GM23338 (cell line): ENCODE results near the gene IMMP2L. TPM values are rescaled to one million over a fixed set of nuclear protein-coding genes. Genes with fewer than 3 reads are reported as not detected.

ENCODE experiments used
- ATAC-seq: fragments of 200-7000 bp; cut with Tn5 transposase; 3 replicates; pipeline ENCODE4 v1.9.1; 2020
- DNase-seq: peaks from one replicate; pipeline ENCODE4 v3.0.0-alpha.2; 2015; ENCODE audit warnings: low spot score
- H2AFZ ChIP-seq: fragments of 200-600 bp; sonication (generic); 2 replicates; pipeline ENCODE4 v1.8.0; 2016; ENCODE audit warnings: antibody characterized with exemption, mild to moderate bottlenecking, moderate library complexity
- H3F3A ChIP-seq: fragments of 200-600 bp; sonication (generic); replicated peaks from 2 replicates; pipeline ENCODE4 v1.8.0; 2017; ENCODE audit warnings: antibody characterized with exemption, mixed run types, low read depth
- H3K27ac ChIP-seq: fragments of 200-600 bp; sonication (generic); 2 replicates; pipeline ENCODE4 v1.6.1; 2016; ENCODE audit warnings: low read depth
- H3K27me3 ChIP-seq: fragments of 200-600 bp; sonication (generic); 2 replicates; pipeline ENCODE4 v1.8.0; 2016; ENCODE audit warnings: mild to moderate bottlenecking, mixed run types, moderate library complexity; ENCODE audit not compliant: insufficient read depth
- H3K36me3 ChIP-seq: fragments of 200-600 bp; sonication (generic); 2 replicates; pipeline ENCODE4 v1.8.0; 2016; ENCODE audit warnings: mild to moderate bottlenecking; ENCODE audit not compliant: insufficient read depth
- H3K4me1 ChIP-seq: fragments of 200-600 bp; sonication (generic); 2 replicates; pipeline ENCODE4 v1.8.0; 2016; ENCODE audit warnings: mild to moderate bottlenecking, moderate library complexity; ENCODE audit not compliant: insufficient read depth
- H3K4me2 ChIP-seq: fragments of 200-600 bp; sonication (generic); 2 replicates; pipeline ENCODE4 v1.7.1; 2017; ENCODE audit warnings: mixed run types
- H3K4me3 ChIP-seq: fragments of 200-600 bp; sonication (generic); 2 replicates; pipeline ENCODE4 v1.6.1; 2016; ENCODE audit warnings: mixed run types
- H3K79me2 ChIP-seq: fragments of 200-600 bp; sonication (generic); replicated peaks from 2 replicates; pipeline ENCODE4 v1.8.0; 2017; ENCODE audit warnings: mild to moderate bottlenecking; ENCODE audit not compliant: insufficient read depth
- H3K9me2 ChIP-seq: fragments of 200-600 bp; sonication (generic); 2 replicates; pipeline ENCODE4 v1.8.0; 2017; ENCODE audit not compliant: insufficient read depth
- H4K20me1 ChIP-seq: fragments of 200-600 bp; sonication (generic); replicated peaks from 2 replicates; pipeline ENCODE4 v1.8.0; 2017; ENCODE audit warnings: mild to moderate bottlenecking; ENCODE audit not compliant: insufficient read depth
- H3K27ac Mint-ChIP-seq: 2 replicates; pipeline ENCODE4 v1.8.0; 2020; ENCODE audit warnings: inconsistent platforms, mild to moderate bottlenecking, moderate library complexity, mixed read lengths
- H3K27me3 Mint-ChIP-seq: 3 replicates; pipeline ENCODE4 v1.8.0; 2022; ENCODE audit warnings: low read depth, mild to moderate bottlenecking, moderate library complexity, mixed read lengths, inconsistent platforms; ENCODE audit not compliant: insufficient read depth, poor library complexity
- H3K36me3 Mint-ChIP-seq: 3 replicates; pipeline ENCODE4 v1.8.0; 2021; ENCODE audit warnings: low read depth, mild to moderate bottlenecking, inconsistent platforms, moderate library complexity, mixed read lengths
- H3K4me1 Mint-ChIP-seq: 3 replicates; pipeline ENCODE4 v1.8.0; 2020; ENCODE audit warnings: mild to moderate bottlenecking, inconsistent platforms, mixed read lengths
- H3K4me3 Mint-ChIP-seq: 3 replicates; pipeline ENCODE4 v1.8.0; 2021; ENCODE audit warnings: moderate library complexity, mild to moderate bottlenecking, inconsistent platforms, mixed read lengths
- H3K9me3 Mint-ChIP-seq: 3 replicates; pipeline ENCODE4 v1.8.0; 2020; ENCODE audit warnings: moderate library complexity, mild to moderate bottlenecking, inconsistent platforms, mixed read lengths
- CREB1 ChIP-seq: fragments of 250-450 bp; sonication (Bioruptor Pico); IDR thresholded peaks from 2 replicates; pipeline ENCODE4 v1.5.0; 2020; ENCODE audit warnings: low read depth, mild to moderate bottlenecking, moderate library complexity
- CTCF ChIP-seq, 2 experiments: fragments of 200-600 bp in 1 of 2; sonication (generic) in 1 of 2; conservative IDR thresholded peaks; 2 replicates each; pipeline versions ENCODE4 v1.5.1 to v1.6.1; 2016 to 2017; ENCODE audit warnings: antibody characterized with exemption in 2 of 2, low read depth in 2 of 2, mild to moderate bottlenecking in 2 of 2, moderate library complexity in 1 of 2
- ETS1 ChIP-seq: IDR thresholded peaks from 2 replicates; pipeline ENCODE4 v1.6.1; 2016; ENCODE audit warnings: antibody characterized with exemption
- EZH2phosphoT487 ChIP-seq: fragments of 200-600 bp; sonication (generic); IDR thresholded peaks from one replicate; pipeline ENCODE4 v1.8.1; 2018; ENCODE audit warnings: antibody characterized with exemption; ENCODE audit not compliant: unreplicated experiment
- JUNB ChIP-seq: IDR thresholded peaks from one replicate; pipeline ENCODE4 v1.6.1; 2016; ENCODE audit warnings: antibody characterized with exemption; ENCODE audit not compliant: unreplicated experiment
- POLR2AphosphoS5 ChIP-seq: IDR thresholded peaks from 2 replicates; pipeline ENCODE4 v1.6.1; 2016; ENCODE audit warnings: antibody characterized with exemption, low read depth
- STAT1 ChIP-seq: IDR thresholded peaks from one replicate; pipeline ENCODE4 v1.6.1; 2016; ENCODE audit warnings: antibody characterized with exemption; ENCODE audit not compliant: unreplicated experiment
- ZNF331 ChIP-seq: fragments of 250-450 bp; sonication (Bioruptor Pico); IDR thresholded peaks from 2 replicates; pipeline ENCODE4 v1.5.0; 2020; ENCODE audit warnings: low read depth, mild to moderate bottlenecking, moderate library complexity
- ZNF462 ChIP-seq: fragments of 250-450 bp; sonication (Bioruptor Pico); IDR thresholded peaks from 2 replicates; pipeline ENCODE4 v1.5.0; 2020; ENCODE audit warnings: mild to moderate bottlenecking, moderate library complexity
- polyA plus RNA-seq: library from polyadenylated mRNA; unstranded; fragments of >200 nt; fragmentation: Nextera tagmentation; extraction: Ambion mirVana; gene quantifications from 2 replicates; pipeline ENCODE4 v1.2.1, GENCODE V29; 2016
- total RNA-seq: library from RNA; depleted of rRNA; stranded (reverse); fragments of >200 nt; shearing (Covaris generic); gene quantifications from 2 replicates; pipeline ENCODE4 v1.2.3, GENCODE V29; 2014

The IMMP2L gene
- total and polyA plus RNA-seq, 2 experiments from 2014 or later = 7.3 to 14.0 TPM

GRCh38 chr7:111400088-111400487 lies 162.2 kb downstream of the IMMP2L start (continued):
- TF ChIP-seq CTCF (conservative IDR thresholded peaks at IDR 0.05; ENCODE audit: low read depth in 2 of 2) (no peak), JUNB (no peak), CREB1 (CRISPR knock-in tag) (no peak), POLR2AphosphoS5 (no peak)

GRCh38 chr7:111394891-111395290 lies 167.4 kb downstream of the IMMP2L start:
- no peaks in the 10 kb centered on the region for H3K27me3 ChIP-seq
- ATAC-seq (no peak), DNase-seq (no peak)
- peaks cover 23% of the 10 kb centered on the region for H3K4me1 Mint-ChIP-seq
- H3K9me2 ChIP-seq = peaks cover 5% of the 10 kb centered on the region; the same call in 1 of the 2 replicates
- TF ChIP-seq STAT1 = no peak
- TF ChIP-seq EZH2phosphoT487 = no peak
- H3K9me3 Mint-ChIP-seq = no peaks in the 10 kb centered on the region
- no peak overlapping the region for H3K27ac Mint-ChIP-seq
- H3K27ac ChIP-seq = no peak overlapping the region
- H2AFZ ChIP-seq = no peak overlapping the region
- no peaks in the 10 kb centered on the region for H3K36me3 Mint-ChIP-seq
- H3K4me1 ChIP-seq = peaks cover 16% of the 10 kb centered on the region
- no peaks in the 10 kb centered on the region for H3K36me3 ChIP-seq
- no peak overlapping the region for H3K4me3 Mint-ChIP-seq
- H3F3A ChIP-seq = no peaks in the 10 kb centered on the region
- no peak overlapping the region for H3K4me2 ChIP-seq
- H4K20me1 ChIP-seq = no peaks in the 10 kb centered on the region
- H3K27me3 Mint-ChIP-seq = no peaks in the 10 kb centered on the region
- H3K79me2 ChIP-seq = no peaks in the 10 kb centered on the region
- H3K4me3 ChIP-seq = no peak overlapping the region

- Histone ChIP-seq H3K79me2 (no peaks in the 10 kb centered on the region), H3K4me1 (peaks cover 16% of the 10 kb centered on the region), H3K4me3 (no peak overlapping the region), H2AFZ (no peak overlapping the region), H3K4me2 (peak overlapping the region; percentile 2; the same call in 1 of the 2 replicates), H3K27me3 (no peaks in the 10 kb centered on the region), H3F3A (no peaks in the 10 kb centered on the region), H3K9me2 (peaks cover 5% of the 10 kb centered on the region; the same call in 1 of the 2 replicates), H3K36me3 (no peaks in the 10 kb centered on the region), H4K20me1 (no peaks in the 10 kb centered on the region), H3K27ac (peak overlapping the region; percentile 57)
- H3K27me3 Mint-ChIP-seq = no peaks in the 10 kb centered on the region
- H3K27ac Mint-ChIP-seq = peak overlapping the region; percentile 43
- H3K4me3 Mint-ChIP-seq = no peak overlapping the region
- H3K9me3 Mint-ChIP-seq = no peaks in the 10 kb centered on the region
- H3K4me1 Mint-ChIP-seq = peaks cover 23% of the 10 kb centered on the region
- DNase-seq (peak; percentile 47), ATAC-seq (peak; percentile 62; the same call in 2 of the 3 replicates)
- H3K36me3 Mint-ChIP-seq = no peaks in the 10 kb centered on the region
- TF ChIP-seq ETS1 = no peak
- TF ChIP-seq STAT1 = no peak
- no peak for TF ChIP-seq ZNF331
- TF ChIP-seq POLR2AphosphoS5 = no peak
- no peak for TF ChIP-seq ZNF462
Observed at GRCh38 chr7:111393011-111393754, 169.1 kb downstream of the IMMP2L start.
